Choroid plexus epithelial cell (primary cell): ENCODE results near the gene PDE9A.
"Not testable (repeated sequence)": the region's sequence is repeated elsewhere in the genome, so short reads cannot be mapped to it uniquely, and the experiment has no call there.

Source experiments
- DNase-seq: peaks from one replicate; pipeline ENCODE4 v3.0.0-alpha.2; 2010; ENCODE audit warnings: low read depth
- H3K4me3 ChIP-seq: 2 replicates; pipeline ENCODE4 v1.5.1; 2011; ENCODE audit warnings: low read depth, mild to moderate bottlenecking, control low read depth, low read length, moderate library complexity
- CTCF ChIP-seq: conservative IDR thresholded peaks from 2 replicates; pipeline ENCODE4 v1.5.1; 2011; ENCODE audit warnings: low read depth, mild to moderate bottlenecking, control low read depth, inconsistent platforms, low read length, moderate library complexity

The PDE9A gene

GRCh38 chr21:42794551-42794950 lies 141.1 kb downstream of the PDE9A start:
- TF ChIP-seq CTCF: no peak
- no peak overlapping the region for H3K4me3 ChIP-seq
- DNase-seq: no peak

- no peak overlapping the region for H3K4me3 ChIP-seq
- no peak for DNase-seq
- TF ChIP-seq CTCF: no peak
Measured at GRCh38 chr21:42796327-42797062, 143.1 kb downstream of the PDE9A start.

- TF ChIP-seq CTCF: no peak
- no peak overlapping the region for H3K4me3 ChIP-seq
- no peak for DNase-seq
Measured at GRCh38 chr21:42797522-42797921, 144.1 kb downstream of the PDE9A start.

GRCh38 chr21:42798106-42798505 lies 144.7 kb downstream of the PDE9A start:
- no peak for TF ChIP-seq CTCF
- DNase-seq: no peak
- no peak overlapping the region for H3K4me3 ChIP-seq

- no peak for TF ChIP-seq CTCF
Measured at GRCh38 chr21:42799516-42799915, 146.1 kb downstream of the PDE9A start.

GRCh38 chr21:42799948-42800347 lies 146.5 kb downstream of the PDE9A start:
- no peak for TF ChIP-seq CTCF
- H3K4me3 ChIP-seq: no peak overlapping the region
- no peak for DNase-seq

More at GRCh38 chr21:42799516-42799915, 146.1 kb downstream of the PDE9A start:
- H3K4me3 ChIP-seq: no peak overlapping the region
- DNase-seq: no peak

GRCh38 chr21:42801616-42802015 lies 148.2 kb downstream of the PDE9A start:
- H3K4me3 ChIP-seq, DNase-seq: not testable (repeated sequence)
